Renal cortex interstitium (tissue), 15 donors: Measurements from ENCODE around the gene NOC4L. TPM values are rescaled to one million over a fixed set of nuclear protein-coding genes. Genes with fewer than 3 reads are reported as not detected.
"Not testable (repeated sequence)": the region's sequence is repeated elsewhere in the genome, so short reads cannot be mapped to it uniquely, and the experiment has no call there.

Experiments used
- DNase-seq, 11 donors: peaks; one replicate each; pipeline ENCODE4 v3.0.0-alpha.2; 2013; ENCODE audit warnings: low read depth in 9 of 11, low spot score in 4 of 11; ENCODE audit errors: extremely low read depth in 1 of 11
- long read RNA-seq, 16 experiments: transcript quantifications; one replicate each; lab custom pipeline, GENCODE V29; 2026
- polyA plus RNA-seq, 3 donors: library from polyadenylated mRNA; unstranded; fragments of 120-200 nt; gene quantifications; one replicate each; pipeline ENCODE4 v1.2.1, GENCODE V29; 2013; ENCODE audit not compliant: insufficient read length in 3 of 3

NOC4L gene
- 10 to 100 TPM; 12.5 to 21.0 (median 18.7) TPM for polyA plus RNA-seq
- long read RNA-seq, donor 1, partial matches to known transcripts, result 0 of 4 reads
- long read RNA-seq, donor 1, other reads (novel, unspliced or antisense), result 0 of 4 reads
- long read RNA-seq, donor 2, transcript NOC4L-201 (15 exons, 1,632 nt), result major isoform, 6 of 6 reads
- long read RNA-seq, donor 2, partial matches to known transcripts, result 0 of 6 reads
- long read RNA-seq, donor 2, other reads (novel, unspliced or antisense), result 0 of 6 reads
- long read RNA-seq, donor 3, transcript NOC4L-201 (15 exons, 1,632 nt), result major isoform, 5 of 6 reads
- long read RNA-seq, donor 3, partial matches to known transcripts, result 0 of 6 reads
- long read RNA-seq, donor 3, other reads (novel, unspliced or antisense), result 0 of 6 reads
- long read RNA-seq, donor 4, partial matches to known transcripts, result 0 of 2 reads
- long read RNA-seq, donor 4, other reads (novel, unspliced or antisense), result 0 of 2 reads
- long read RNA-seq, donor 5, result 0 reads
- long read RNA-seq, donor 6, transcript NOC4L-201 (15 exons, 1,632 nt), result major isoform, 6 of 8 reads
- long read RNA-seq, donor 6, partial matches to known transcripts, result 0 of 8 reads
- long read RNA-seq, donor 6, other reads (novel, unspliced or antisense), result 0 of 8 reads
- long read RNA-seq, donor 7, partial matches to known transcripts, result 0 of 8 reads
- long read RNA-seq, donor 7, other reads (novel, unspliced or antisense), result 0 of 8 reads
- long read RNA-seq, donor 8, transcript NOC4L-201 (15 exons, 1,632 nt), result major isoform, 12 of 13 reads
- long read RNA-seq, donor 8, partial matches to known transcripts, result 0 of 13 reads
- long read RNA-seq, donor 8, other reads (novel, unspliced or antisense), result 0 of 13 reads
- long read RNA-seq, donor 9, partial matches to known transcripts, result 0 of 5 reads
- long read RNA-seq, donor 9, other reads (novel, unspliced or antisense), result 0 of 5 reads
- long read RNA-seq, donor 10, partial matches to known transcripts, result 0 of 2 reads
- long read RNA-seq, donor 10, other reads (novel, unspliced or antisense), result 0 of 2 reads
- long read RNA-seq, donor 11, partial matches to known transcripts, result 0 of 2 reads
- long read RNA-seq, donor 11, other reads (novel, unspliced or antisense), result 0 of 2 reads
- long read RNA-seq, donor 12, partial matches to known transcripts, result 0 of 1 reads
- long read RNA-seq, donor 12, other reads (novel, unspliced or antisense), result 0 of 1 reads
- long read RNA-seq, donor 13, result 0 reads
- long read RNA-seq, donor 14, partial matches to known transcripts, result 0 of 6 reads
- long read RNA-seq, donor 14, other reads (novel, unspliced or antisense), result 0 of 6 reads
- long read RNA-seq, donor 15, partial matches to known transcripts, result 0 of 2 reads
- long read RNA-seq, donor 15, other reads (novel, unspliced or antisense), result 0 of 2 reads
- long read RNA-seq, donor 16, transcript NOC4L-201 (15 exons, 1,632 nt), result major isoform, 19 of 25 reads
- long read RNA-seq, donor 16, partial matches to known transcripts, result 6 of 25 reads
- long read RNA-seq, donor 16, other reads (novel, unspliced or antisense), result 0 of 25 reads

- DNase-seq, result peak; percentile 89 to 96 (median 93)
These were observed at the start of gene NOC4L, which contains the start of gene DDX51 for GRCh38 chr12:132144115-132144809. TSS of gene NOC4L (plus strand) at chr12:132144457. CDS start at chr12:132144489, 32 bp downstream. TSS of gene DDX51 (minus strand) at chr12:132144319. CDS start at chr12:132144296, 23 bp downstream.

DNA sequence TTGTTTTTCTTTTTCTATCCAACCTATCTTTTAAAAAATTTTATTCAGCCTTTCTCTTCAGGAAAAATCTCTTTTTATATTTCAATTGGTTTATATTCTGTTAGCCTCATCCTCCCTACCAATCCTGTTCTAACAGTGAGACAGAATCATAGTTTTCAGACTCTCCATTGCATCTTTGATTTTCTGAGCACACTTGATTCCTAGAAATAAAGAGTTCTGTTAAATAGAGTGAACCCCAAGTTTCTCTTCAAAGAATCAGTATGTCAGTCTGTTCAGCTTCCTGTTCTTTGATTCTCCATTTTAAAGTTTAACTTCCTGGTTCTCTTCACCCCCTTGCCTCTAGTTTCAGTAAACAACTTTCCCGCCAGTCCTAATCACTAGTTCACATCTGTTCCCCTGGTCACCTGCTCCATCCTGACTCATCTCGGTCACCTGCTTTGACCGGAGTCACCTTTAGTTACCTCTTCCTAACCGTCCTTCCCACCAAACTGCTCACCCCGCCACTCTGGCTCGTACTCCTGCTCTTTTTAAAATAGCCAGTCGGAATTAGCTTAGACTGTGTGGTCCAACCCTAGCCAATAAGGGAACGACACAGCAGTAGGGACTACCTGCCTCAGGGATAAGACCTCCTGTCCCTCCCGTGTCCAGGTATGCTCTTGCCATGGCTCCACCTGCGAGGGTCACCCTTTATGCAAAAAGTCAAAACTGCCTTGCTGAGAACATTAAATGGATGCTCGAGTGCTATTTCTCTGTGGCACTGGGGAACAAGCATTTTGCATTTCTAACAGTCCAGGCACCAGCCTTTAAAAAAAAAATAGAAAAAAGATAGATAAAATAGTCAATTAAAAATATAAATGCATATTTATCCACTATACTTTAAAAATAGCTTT is 48.5 kb upstream of the NOC4L start:
- no peak for DNase-seq

DNA sequence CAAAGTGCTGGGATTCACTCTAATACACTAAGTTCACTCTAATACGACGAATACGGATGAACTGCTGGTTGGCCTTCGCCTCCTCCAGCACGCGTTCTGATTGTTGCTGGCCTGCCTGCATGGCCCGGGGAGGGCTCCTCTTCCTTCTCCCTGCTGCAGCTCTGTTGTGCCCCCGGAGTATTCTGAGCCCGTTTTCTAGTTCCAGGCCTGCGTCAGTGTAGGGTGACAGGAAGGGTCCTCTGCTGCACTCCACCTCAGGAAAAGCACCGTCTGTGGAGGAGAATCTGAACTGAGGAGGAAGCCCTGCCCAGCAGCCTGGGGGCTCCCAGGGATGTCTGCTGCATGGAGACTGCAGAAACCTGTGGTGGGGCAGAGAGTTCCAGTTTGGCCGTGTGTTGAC is 44.5 kb upstream of the NOC4L start:
- no peak for DNase-seq

GRCh38 chr12:132100306-132101065 is 43.8 kb upstream of the NOC4L start:
- no peak for DNase-seq

DNA sequence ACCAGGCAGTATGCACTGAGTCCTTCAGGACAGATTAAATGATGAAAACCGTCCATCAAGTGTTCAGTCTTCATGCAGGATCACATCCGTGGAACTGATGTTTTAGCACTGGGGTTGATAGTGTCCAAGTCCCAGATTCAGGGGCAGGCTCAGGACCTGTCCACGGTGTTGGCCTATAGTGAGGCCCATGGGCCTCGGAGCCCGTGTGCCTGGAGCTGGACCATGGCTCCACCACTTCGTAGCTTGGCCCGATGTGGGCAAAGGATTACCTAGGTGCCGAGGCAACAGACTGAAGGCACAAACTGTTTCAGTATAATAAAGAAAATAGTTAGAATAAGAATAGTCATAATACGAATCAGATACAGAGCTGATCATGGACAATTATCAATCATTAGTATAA is 42.0 kb upstream of the NOC4L start:
- DNase-seq, result no peak

DNA sequence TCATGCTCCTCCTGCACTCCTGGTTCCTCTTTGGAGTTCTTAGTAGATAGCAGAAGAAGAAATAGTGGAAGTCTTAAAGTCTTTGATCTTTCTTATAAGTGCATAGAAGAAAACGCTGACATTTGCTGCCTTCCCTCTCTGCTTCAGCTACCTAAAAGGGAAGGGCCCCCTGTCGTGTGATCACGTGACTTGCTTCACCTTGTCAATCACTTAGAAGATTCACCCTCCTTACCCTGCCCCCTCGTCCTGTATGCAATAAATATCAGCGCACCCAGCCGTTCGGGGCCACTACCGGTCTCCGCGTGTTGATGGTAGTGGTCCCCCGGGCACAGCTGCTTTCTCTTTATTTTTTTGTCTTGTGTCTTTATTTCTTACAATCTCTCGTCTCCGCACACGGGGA is 41.2 kb upstream of the NOC4L start:
- not testable (repeated sequence) for DNase-seq

DNA sequence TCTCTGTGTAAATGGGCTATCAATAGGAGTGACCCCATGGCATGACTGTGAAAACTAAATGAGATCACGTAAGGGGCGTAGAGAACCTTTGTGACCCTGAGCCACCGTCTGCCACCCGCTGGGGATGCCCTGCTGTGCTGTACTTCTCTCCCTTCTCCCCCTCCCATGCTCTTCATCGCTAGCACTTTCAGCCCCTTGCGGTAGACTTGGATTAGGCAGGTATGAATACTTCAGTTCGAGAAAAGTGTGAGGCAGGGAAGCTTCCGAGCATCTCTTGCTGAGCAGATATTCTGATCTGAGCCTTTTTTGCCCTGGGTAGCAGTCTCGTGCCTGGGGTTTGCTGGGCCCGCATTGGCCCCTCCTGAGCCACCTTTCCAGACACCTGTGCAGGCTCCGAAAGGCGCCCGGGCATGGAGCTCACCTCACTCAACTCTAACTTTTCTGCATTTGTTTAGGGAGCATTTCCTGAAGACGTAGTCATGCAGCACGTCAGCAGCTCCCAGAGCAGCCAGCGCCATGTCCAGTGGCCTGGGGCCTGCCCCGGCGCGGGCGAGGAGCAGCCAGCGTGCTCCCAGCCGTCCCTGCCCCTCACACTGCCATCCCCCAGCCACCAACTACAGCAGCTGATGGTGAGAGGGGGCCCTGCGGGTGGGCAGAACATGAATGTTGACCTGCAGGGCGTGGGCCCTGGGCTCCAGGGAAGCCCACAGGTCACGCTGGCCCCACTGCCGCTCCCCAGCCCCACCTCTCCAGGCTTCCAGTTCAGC is 40.5 kb upstream of the NOC4L start:
- no peak for DNase-seq

GRCh38 chr12:132105467-132105866 is 38.8 kb upstream of the NOC4L start:
- DNase-seq, result no peak

GRCh38 chr12:132106921-132107320 is 37.3 kb upstream of the NOC4L start:
- no peak for DNase-seq

DNA sequence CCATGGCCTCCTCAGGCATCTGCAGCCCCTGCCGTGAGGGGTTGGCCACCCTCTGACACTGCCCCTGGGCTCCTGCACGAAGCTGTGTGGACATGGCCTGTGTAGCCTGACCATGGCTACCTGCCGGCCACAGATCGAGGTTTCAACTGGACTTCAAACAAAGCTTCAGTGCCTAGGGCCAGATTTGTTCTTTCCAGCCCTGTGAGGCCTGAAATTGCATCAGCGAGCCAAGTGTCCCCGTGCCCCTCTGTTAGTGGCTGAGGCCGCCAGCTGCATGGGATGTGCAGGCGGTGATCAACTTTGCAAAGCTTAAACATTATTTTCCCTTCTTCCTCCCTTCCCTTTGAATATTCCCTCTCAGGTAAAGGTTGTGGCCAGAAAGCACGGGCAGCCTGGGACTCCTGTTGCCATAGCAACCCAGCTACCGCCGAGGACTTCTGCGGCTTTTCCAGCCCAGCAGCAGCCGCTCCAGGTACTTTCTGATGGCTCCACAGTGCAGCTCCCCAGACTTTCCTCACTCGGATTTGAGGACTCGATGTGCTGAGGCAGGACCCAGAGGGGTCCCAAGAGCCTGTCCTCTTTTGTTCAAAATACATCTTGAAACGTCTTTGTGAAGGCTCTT is 35.9 kb upstream of the NOC4L start:
- peak in 1 of 11 donors; percentile 17 for DNase-seq

DNA sequence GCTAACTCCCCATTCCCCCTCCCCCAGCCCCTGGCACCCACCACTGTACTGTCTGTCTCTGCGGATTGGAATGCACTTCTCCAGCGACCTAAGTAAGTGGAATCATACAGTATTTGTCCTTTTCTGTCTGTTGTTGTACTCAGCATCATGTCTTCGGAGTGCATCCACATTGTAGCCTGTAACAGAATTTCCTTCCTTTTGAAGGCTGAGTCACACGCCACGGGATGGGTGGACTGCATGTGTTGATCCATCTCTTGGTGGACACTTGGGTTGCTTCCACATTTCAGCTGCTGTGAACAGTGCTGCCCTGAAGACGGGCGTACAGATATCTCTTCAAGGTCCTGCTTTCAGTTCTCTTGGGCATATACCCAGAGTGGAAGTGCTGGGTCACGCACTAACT is 34.5 kb upstream of the NOC4L start:
- no peak for DNase-seq

GRCh38 chr12:132110677-132111076 is 33.6 kb upstream of the NOC4L start:
- DNase-seq, result no peak

DNA sequence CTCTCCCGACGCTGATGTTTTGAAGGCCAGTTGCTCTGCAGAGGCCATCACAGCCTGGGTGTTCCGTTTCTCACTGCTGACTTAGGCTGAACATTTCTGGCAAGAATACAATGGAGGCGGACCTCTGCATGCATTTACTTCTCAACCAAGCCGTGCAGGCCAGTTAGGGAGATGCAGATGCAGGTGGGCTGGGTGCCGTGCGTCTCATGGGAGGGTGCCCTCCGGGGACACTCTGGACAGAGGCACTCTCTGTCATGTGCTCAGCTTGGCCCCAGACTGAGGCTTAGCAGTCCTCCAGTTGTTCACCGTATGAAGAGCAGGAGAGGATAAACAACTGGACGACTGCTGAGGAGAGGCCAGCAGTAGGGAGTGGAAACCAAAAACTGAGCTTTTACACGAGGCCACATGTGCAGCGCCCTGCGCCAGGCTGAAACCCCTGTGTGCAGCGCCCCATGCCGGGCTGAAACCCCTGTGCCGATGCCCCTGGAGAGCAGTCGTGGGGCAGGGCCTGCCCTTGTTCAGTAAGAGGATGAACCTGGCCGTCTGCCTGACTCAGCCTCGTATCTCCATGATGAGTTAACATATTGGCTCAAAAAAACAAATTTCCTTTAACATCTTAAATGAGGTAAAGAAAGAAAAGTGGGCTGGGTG is 32.5 kb upstream of the NOC4L start:
- no peak for DNase-seq

DNA sequence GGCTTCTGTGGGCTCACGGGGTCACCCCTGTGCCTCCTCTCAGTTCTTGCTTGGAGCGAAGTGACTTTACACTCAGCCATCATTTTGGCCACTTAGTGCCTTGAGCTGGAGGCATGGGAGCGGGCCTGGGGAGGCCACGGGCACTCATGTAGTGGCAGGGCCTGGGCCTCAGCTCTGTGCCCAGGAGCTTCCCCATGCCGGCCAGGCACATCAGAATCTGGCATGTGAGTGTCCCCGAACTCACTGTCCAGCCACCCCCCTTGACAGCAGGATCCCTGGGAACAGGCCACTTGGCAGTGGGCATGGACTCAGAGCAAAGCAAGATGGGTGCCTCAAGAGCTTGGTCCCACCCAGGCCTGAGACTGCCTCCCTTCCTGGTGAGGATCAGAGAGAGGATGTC is 29.6 kb upstream of the NOC4L start:
- DNase-seq, result no peak

GRCh38 chr12:132115500-132115899 is 28.8 kb upstream of the NOC4L start:
- no peak for DNase-seq
